ENCODE data around the gene PPP1R16B. TPM values are rescaled to one million over a fixed set of nuclear protein-coding genes. Genes with fewer than 3 reads are reported as not detected.

PPP1R16B gene
- total RNA-seq, 6 donors from 2014 or later, result 7.4 to 16.8 (median 8.8) TPM

DNA sequence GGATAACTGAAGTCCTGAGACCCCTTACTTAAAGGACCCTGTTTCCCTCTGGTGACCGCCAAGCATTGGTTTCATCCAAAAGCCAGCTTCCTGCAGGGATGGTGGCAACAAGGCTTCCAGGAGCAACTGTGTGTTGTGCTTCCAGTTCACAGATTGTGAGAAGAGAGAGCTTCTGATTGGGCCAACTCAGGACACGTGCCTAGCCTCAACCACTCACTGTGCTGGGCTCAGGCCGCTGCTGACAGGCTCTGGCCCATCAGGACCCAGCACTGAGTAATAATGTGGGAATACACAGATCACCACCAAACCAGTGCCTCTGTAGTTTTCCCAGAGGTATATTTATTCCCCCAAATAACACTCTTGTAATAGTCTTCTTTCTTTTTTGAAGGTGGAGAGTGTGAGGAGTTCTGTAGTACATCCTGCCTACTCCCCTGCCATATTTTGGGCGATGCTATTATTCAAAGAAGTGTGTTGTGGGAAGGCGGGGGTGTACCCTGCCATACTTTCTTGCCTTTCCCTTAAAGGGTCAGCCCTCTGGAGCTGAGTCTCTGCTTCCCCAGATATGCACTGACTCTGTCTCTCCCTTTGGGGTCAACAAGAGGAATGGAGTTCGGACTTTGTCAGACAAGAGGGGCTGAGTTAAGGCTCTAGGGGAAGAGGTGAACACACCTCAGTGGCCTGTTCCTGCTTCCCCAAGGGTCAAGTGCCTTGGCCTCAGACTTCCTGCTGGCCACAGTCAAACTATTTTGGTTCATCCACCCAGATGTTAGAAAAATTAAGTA, 23.2 kb downstream of the PPP1R16B start:
- Histone ChIP-seq H3K27ac (peak overlapping the region; percentile 3 to 60 (median 40)), H3K36me3 (no peaks in the 10 kb centered on the region), H3K4me3 (no peak overlapping the region), H3K9me3 (no peaks in the 10 kb centered on the region), H3K27me3 (no peaks in the 10 kb centered on the region), H3K4me1 (peaks cover 17 to 32% (median 27%) of the 10 kb centered on the region in 4 donors)
- ATAC-seq (ENCODE audit: low FRiP score in 2 of 2), result no peak
- DNase-seq, result no peak
- TF ChIP-seq, protein P1, sequence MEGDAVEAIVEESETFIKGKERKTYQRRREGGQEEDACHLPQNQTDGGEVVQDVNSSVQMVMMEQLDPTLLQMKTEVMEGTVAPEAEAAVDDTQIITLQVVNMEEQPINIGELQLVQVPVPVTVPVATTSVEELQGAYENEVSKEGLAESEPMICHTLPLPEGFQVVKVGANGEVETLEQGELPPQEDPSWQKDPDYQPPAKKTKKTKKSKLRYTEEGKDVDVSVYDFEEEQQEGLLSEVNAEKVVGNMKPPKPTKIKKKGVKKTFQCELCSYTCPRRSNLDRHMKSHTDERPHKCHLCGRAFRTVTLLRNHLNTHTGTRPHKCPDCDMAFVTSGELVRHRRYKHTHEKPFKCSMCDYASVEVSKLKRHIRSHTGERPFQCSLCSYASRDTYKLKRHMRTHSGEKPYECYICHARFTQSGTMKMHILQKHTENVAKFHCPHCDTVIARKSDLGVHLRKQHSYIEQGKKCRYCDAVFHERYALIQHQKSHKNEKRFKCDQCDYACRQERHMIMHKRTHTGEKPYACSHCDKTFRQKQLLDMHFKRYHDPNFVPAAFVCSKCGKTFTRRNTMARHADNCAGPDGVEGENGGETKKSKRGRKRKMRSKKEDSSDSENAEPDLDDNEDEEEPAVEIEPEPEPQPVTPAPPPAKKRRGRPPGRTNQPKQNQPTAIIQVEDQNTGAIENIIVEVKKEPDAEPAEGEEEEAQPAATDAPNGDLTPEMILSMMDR (IDR thresholded peaks at IDR 0.05), result no peak
- no peak for TF ChIP-seq POLR2AphosphoS5 (IDR thresholded peaks at IDR 0.05)
- TF ChIP-seq POLR2A (IDR thresholded peaks at IDR 0.05), result no peak
- TF ChIP-seq EP300 (IDR thresholded peaks at IDR 0.05), result no peak
- 90 to 93% methylated on average over 6 of the region's 6 CpGs for WGBS, 2 donors

DNA sequence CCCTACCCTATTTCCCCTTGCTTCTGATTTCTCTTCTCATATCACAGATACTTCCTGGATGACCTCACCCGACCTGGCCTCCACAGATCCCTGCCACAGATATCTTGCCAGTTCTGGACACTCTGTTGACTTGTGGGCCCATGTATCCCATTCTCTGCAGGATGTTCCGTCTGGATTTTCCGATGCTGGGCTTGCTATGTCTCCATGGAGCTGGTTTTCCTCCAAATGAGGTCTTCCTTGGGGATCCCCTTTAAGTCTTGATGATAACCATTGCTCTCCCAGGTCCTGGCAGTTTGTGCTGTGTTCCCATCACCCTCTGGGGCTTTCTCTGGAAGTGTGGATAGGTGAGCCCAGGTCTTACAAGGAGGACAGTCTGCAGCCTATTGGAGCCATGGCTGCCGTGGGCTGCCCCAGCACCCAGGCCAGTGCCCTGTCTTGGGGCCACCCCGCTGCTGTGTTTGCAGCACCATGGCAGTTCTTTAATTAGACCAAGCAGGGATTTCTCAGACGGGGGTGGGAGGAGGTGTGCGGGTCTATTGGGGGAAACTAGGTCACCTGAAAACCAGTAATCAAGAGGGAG, 23.9 kb downstream of the PPP1R16B start:
- Histone ChIP-seq H3K9me3 (no peaks in the 10 kb centered on the region), H3K27me3 (no peaks in the 10 kb centered on the region), H3K4me3 (no peak overlapping the region), H3K4me1 (peaks cover 17 to 32% (median 27%) of the 10 kb centered on the region in 4 donors), H3K27ac (peak overlapping the region; percentile 3 to 60 (median 45)), H3K36me3 (no peaks in the 10 kb centered on the region)
- ATAC-seq (ENCODE audit: low FRiP score in 2 of 2) (no peak), DNase-seq (no peak)
- WGBS, 2 donors, result 59 to 79% methylated on average over 3 to 7 of the region's 7 CpGs
- TF ChIP-seq, protein P1 (IDR thresholded peaks at IDR 0.05), result no peak
- no peak for TF ChIP-seq POLR2AphosphoS5 (IDR thresholded peaks at IDR 0.05)
- no peak for TF ChIP-seq POLR2A (IDR thresholded peaks at IDR 0.05)
- TF ChIP-seq EP300 (IDR thresholded peaks at IDR 0.05), result no peak

DNA sequence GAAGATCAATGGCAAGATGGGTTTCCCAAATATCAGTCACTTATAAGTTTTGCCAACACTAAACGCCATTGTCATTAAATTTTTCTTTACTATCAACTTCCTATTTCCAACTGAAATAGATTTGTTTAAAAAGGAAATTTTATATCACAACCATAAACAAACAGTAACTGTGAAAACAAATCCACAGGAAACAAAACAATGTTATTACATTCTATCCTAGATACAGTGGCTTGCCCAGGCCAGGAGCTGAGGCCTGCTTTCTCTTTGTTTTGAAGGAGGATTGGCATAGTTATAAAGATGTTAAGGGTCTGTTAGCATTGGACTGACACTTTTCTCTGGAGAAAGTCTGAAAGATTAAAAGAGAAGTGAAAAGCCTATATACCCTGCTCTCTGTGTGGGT, 24.9 kb downstream of the PPP1R16B start:
- Histone ChIP-seq H3K27me3 (no peaks in the 10 kb centered on the region), H3K4me1 (peaks cover 17 to 32% (median 27%) of the 10 kb centered on the region in 4 donors), H3K9me3 (no peaks in the 10 kb centered on the region), H3K36me3 (no peaks in the 10 kb centered on the region), H3K27ac (peak overlapping the region in 3 of 4 donors; percentile 21 to 60 (median 38)), H3K4me3 (no peak overlapping the region)
- 55 to 78% methylated on average over 1 of the region's 1 CpG for WGBS, 2 donors
- no peak for ATAC-seq (ENCODE audit: low FRiP score in 2 of 2)
- no peak for DNase-seq
- TF ChIP-seq POLR2A (IDR thresholded peaks at IDR 0.05), result no peak
- TF ChIP-seq, protein P1 (IDR thresholded peaks at IDR 0.05), result no peak
- TF ChIP-seq POLR2AphosphoS5 (IDR thresholded peaks at IDR 0.05), result no peak
- TF ChIP-seq EP300 (IDR thresholded peaks at IDR 0.05), result no peak

DNA sequence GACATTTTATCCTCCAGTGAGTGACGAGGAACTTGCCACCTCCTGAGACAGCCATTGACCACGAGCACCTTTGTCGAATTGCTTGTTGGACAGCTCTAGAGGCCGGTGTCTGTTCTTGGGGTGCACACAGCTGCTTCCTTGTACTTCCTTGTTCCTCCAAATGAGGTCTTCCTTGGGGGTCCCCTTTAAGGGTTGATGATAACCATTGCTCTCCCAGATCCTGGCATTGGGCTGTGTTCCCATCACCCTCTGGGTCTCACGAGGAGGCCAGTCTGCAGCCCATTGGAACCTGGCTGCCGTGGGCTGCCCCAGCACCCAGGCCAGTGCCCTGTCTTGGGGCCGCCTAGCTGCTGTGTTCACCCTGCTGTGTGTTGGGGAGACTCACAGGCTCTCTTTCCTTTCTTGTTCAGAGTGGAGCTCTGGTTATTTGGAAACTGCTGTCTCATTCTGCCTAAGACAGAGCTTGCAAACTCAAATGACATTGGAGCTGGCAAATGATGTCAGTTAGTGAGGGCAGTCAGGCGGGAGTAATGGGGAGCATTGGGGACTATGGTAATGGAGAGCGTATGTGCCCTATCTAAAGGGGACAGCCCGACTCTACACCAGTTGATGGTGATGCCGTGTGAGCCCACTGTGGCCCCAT, 25.7 kb downstream of the PPP1R16B start:
- ATAC-seq (ENCODE audit: low FRiP score in 2 of 2) (no peak), DNase-seq (no peak)
- TF ChIP-seq POLR2AphosphoS5 (IDR thresholded peaks at IDR 0.05) (no peak), EP300 (IDR thresholded peaks at IDR 0.05) (no peak), POLR2A (IDR thresholded peaks at IDR 0.05) (no peak)
- TF ChIP-seq, protein P1 (IDR thresholded peaks at IDR 0.05), result no peak
- Histone ChIP-seq H3K9me3 (no peaks in the 10 kb centered on the region), H3K27me3 (no peaks in the 10 kb centered on the region), H3K36me3 (no peaks in the 10 kb centered on the region), H3K4me3 (no peak overlapping the region), H3K27ac (peak overlapping the region; percentile 20 to 60 (median 30)), H3K4me1 (peaks cover 17 to 32% (median 23%) of the 10 kb centered on the region in 4 donors)
- WGBS, 2 donors, result 90 to 91% methylated on average over 8 to 11 of the region's 11 CpGs

Measured in upper lobe of left lung (tissue), 6 donors.